Calu3 (cell line): ENCODE results near the gene CTSC. TPM values are rescaled to one million over a fixed set of nuclear protein-coding genes. Genes with fewer than 3 reads are reported as not detected.

Experiments used
- BruUV-seq: library from RNA; stranded (reverse); fragments of 400-500 nt; replicated peaks from 2 replicates; lab custom pipeline; 2021; lab: Mats Ljungman, UMichigan
- CTCF ChIA-PET: fragments of 300-600 bp; sonication (Branson Sonifier 250); formaldehyde crosslinking; loops from one replicate; lab custom pipeline; 2022; ENCODE audit warnings: antibody characterized with exemption; lab: Charles Lee
- DNase-seq: peaks from one replicate; pipeline ENCODE4 v3.0.0; 2022
- H3K27ac Mint-ChIP-seq: one replicate; pipeline ENCODE4 v1.8.0; 2022; ENCODE audit warnings: mixed read lengths; ENCODE audit not compliant: unreplicated experiment
- H3K27me3 Mint-ChIP-seq: one replicate; pipeline ENCODE4 v1.8.0; 2022; ENCODE audit warnings: mixed read lengths; ENCODE audit not compliant: unreplicated experiment
- H3K36me3 Mint-ChIP-seq: one replicate; pipeline ENCODE4 v1.8.0; 2022; ENCODE audit warnings: mild to moderate bottlenecking, moderate library complexity, mixed read lengths; ENCODE audit not compliant: insufficient read depth, unreplicated experiment
- H3K4me1 Mint-ChIP-seq: one replicate; pipeline ENCODE4 v1.8.0; 2022; ENCODE audit warnings: mild to moderate bottlenecking, low read depth, mixed read lengths; ENCODE audit not compliant: unreplicated experiment
- H3K4me3 Mint-ChIP-seq: one replicate; pipeline ENCODE4 v1.8.0; 2022; ENCODE audit warnings: mild to moderate bottlenecking, low read depth, moderate library complexity, mixed read lengths; ENCODE audit not compliant: unreplicated experiment
- H3K9me3 Mint-ChIP-seq: one replicate; pipeline ENCODE4 v1.8.0; 2022; ENCODE audit warnings: low read depth, mixed read lengths; ENCODE audit not compliant: unreplicated experiment
- intact Hi-C: fragments of 100-400 bp; cut with micrococcal nuclease; formaldehyde crosslinking; loops from one replicate; pipeline ENCODE4 v1.10.0; 2022; ENCODE audit not compliant: unreplicated experiment
- total RNA-seq: library from RNA; stranded (reverse); gene quantifications from 2 replicates; pipeline ENCODE4 v1.2.3, GENCODE V29; 2022
- TF ChIP-seq, protein P1 (sequence below): fragments of 200-600 bp; IDR thresholded peaks from one replicate; pipeline ENCODE4 v1.8.0; 2022; ENCODE audit warnings: antibody characterized with exemption; ENCODE audit not compliant: unreplicated experiment

The CTSC gene
- total RNA-seq, 1 experiment from 2014 or later = 413 TPM

DNA sequence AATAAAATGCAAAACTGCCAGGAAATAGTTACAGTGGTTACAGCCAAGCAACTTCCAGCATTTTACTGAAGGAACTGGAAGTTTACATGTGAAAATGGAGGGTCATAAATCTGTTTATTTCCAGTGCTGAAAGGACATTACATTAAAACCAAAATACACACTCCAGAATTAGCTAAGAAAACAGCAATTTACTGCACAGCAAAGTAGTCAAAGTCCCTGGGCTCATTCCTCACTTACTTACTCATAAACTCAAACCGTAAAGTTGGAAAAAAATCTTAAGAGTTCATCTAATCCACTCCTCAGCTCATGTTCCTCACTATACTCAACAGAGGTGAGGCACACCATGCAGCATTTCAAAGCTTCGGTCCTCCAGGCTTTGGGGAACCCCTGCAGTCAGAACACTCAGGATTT, 17.4 kb downstream of the CTSC start:
- CTCF ChIA-PET = interaction anchor here (0.7 kb wide), 1 partner anchor 107 kb away, joined by 3 read pairs; no protein-coding TSS in a partner anchor
- no peaks in the 10 kb centered on the region for H3K9me3 Mint-ChIP-seq
- peak overlapping the region; percentile 14 for H3K27ac Mint-ChIP-seq
- TF ChIP-seq, protein P1, sequence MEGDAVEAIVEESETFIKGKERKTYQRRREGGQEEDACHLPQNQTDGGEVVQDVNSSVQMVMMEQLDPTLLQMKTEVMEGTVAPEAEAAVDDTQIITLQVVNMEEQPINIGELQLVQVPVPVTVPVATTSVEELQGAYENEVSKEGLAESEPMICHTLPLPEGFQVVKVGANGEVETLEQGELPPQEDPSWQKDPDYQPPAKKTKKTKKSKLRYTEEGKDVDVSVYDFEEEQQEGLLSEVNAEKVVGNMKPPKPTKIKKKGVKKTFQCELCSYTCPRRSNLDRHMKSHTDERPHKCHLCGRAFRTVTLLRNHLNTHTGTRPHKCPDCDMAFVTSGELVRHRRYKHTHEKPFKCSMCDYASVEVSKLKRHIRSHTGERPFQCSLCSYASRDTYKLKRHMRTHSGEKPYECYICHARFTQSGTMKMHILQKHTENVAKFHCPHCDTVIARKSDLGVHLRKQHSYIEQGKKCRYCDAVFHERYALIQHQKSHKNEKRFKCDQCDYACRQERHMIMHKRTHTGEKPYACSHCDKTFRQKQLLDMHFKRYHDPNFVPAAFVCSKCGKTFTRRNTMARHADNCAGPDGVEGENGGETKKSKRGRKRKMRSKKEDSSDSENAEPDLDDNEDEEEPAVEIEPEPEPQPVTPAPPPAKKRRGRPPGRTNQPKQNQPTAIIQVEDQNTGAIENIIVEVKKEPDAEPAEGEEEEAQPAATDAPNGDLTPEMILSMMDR = no peak
- peaks cover 31% of the 10 kb centered on the region for H3K36me3 Mint-ChIP-seq
- no peak for DNase-seq
- H3K4me1 Mint-ChIP-seq = peaks cover 47% of the 10 kb centered on the region
- H3K27me3 Mint-ChIP-seq = no peaks in the 10 kb centered on the region
- intact Hi-C loops = no loop called here
- BruUV-seq = no TSS peak
- no peak overlapping the region for H3K4me3 Mint-ChIP-seq

DNA sequence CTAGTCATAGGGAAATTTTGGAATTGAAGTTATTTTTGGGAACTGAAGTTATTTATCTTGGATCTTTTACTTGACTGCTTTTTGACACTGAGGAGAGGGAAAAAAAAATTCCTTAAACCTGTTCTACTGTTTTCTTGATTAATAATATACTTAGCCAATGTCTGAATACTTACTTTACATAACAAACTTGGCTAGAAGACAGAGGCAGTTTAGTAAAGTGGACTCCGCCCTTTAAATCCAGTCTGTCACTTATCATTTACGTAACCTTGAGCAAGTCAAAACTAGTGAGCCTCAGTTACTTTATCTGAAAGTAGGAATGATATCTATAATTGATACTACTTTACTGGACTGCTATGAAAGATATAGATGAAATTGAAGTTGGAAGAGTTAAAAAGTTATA, 19.5 kb downstream of the CTSC start:
- intact Hi-C loops = loop anchor here (2.0 to 5.0 kb wide), 3 partner anchors 15 to 219 kb away; no protein-coding TSS in a partner anchor
- Mint-ChIP-seq H3K27ac (peak overlapping the region; percentile 41), H3K4me3 (no peak overlapping the region), H3K4me1 (peaks cover 34% of the 10 kb centered on the region), H3K9me3 (no peaks in the 10 kb centered on the region), H3K36me3 (peaks cover 37% of the 10 kb centered on the region), H3K27me3 (no peaks in the 10 kb centered on the region)
- CTCF ChIA-PET = no interaction called here
- DNase-seq = no peak
- no TSS peak for BruUV-seq
- TF ChIP-seq, protein P1 = no peak

DNA sequence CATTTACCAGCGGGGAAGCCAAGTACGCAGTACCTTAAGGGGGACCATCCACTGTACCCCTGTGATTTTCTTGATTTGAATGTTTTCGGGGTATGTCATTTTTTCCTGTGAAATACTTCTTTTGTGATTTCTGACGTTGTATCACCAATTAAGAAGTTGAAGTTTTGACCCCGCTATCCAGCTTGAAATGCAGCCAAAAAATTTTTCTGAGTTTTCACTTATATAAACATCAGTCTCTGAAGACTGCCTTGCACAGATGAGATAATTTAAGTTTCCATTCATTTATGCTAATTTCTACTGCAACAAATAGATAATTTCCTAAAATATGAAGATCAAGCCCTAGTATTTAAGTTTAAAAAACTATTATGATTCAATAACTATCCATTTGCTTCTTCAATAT, 20.0 kb downstream of the CTSC start:
- no peaks in the 10 kb centered on the region for H3K9me3 Mint-ChIP-seq
- DNase-seq = no peak
- peak overlapping the region; percentile 41 for H3K27ac Mint-ChIP-seq
- intact Hi-C loops = loop anchor here (5.0 kb wide), 2 partner anchors 190 to 220 kb away; no protein-coding TSS in a partner anchor
- CTCF ChIA-PET = interaction anchor here (1.2 kb wide), 1 partner anchor 19 kb away, joined by 4 read pairs; no protein-coding TSS in a partner anchor
- TF ChIP-seq, protein P1 = no peak
- no peaks in the 10 kb centered on the region for H3K27me3 Mint-ChIP-seq
- H3K36me3 Mint-ChIP-seq = peaks cover 35% of the 10 kb centered on the region
- no peak overlapping the region for H3K4me3 Mint-ChIP-seq
- no TSS peak for BruUV-seq
- H3K4me1 Mint-ChIP-seq = peaks cover 29% of the 10 kb centered on the region

DNA sequence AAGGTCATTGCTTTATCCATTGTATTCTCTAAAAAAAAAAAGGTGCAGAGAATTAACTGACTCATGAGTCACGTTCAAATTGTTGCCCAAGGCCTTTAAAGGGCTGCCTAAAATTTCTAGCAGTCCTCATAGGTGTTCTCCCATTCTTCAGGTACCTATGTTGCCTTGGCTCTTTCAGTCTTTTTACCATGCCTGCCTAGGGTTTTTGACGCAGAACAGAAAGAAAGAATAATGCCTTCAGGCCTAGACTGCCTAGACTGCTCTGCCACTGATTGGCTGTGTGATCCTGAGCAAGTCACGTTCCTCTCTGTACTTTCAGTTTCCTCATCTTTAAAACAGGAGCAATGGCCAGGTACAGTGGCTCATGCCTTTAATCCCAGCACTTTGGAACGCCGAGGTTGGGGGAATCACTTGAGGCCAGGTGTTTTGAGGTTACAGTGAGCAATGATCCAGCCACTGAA, 21.5 kb downstream of the CTSC start:
- H3K4me1 Mint-ChIP-seq = peaks cover 33% of the 10 kb centered on the region
- no peaks in the 10 kb centered on the region for H3K9me3 Mint-ChIP-seq
- intact Hi-C loops = loop anchor here (5.0 kb wide), 2 partner anchors 191 to 221 kb away; no protein-coding TSS in a partner anchor
- no peaks in the 10 kb centered on the region for H3K27me3 Mint-ChIP-seq
- peak overlapping the region; percentile 46 for H3K4me3 Mint-ChIP-seq
- BruUV-seq = no TSS peak
- DNase-seq = no peak
- H3K36me3 Mint-ChIP-seq = peaks cover 26% of the 10 kb centered on the region
- H3K27ac Mint-ChIP-seq = peak overlapping the region; percentile 68
- TF ChIP-seq, protein P1 = no peak
- CTCF ChIA-PET = no interaction called here
